GM18868 (cell line): ENCODE measurements around the gene SEL1L2.

Experiments used
- ATAC-seq: cut with Tn5 transposase; IDR thresholded peaks from one replicate; pipeline ENCODE4 v1.9.1; 2021; ENCODE audit warnings: mild to moderate bottlenecking, moderate library complexity; ENCODE audit not compliant: unreplicated experiment

Gene SEL1L2

DNA sequence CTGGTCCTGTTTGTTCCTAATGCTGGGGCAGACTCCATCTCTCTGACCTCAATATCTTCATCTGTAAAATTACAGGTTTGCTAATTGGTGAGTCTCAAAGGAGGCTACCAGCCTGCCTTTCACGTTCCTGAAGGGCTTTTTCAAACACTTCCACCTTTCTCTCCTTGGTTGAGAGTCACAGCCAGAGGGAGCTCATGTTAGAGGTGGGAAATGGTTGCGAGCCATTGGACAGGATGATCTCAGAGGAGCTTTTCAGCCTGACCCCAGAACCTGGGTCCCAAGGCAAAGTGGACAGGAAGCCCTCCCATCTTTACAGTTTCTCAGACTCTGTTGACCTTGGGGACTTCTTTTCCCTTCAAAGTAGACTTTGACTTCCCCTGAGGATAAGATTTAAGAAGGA is 168.0 kb downstream of the SEL1L2 start:
- no peak for ATAC-seq

DNA sequence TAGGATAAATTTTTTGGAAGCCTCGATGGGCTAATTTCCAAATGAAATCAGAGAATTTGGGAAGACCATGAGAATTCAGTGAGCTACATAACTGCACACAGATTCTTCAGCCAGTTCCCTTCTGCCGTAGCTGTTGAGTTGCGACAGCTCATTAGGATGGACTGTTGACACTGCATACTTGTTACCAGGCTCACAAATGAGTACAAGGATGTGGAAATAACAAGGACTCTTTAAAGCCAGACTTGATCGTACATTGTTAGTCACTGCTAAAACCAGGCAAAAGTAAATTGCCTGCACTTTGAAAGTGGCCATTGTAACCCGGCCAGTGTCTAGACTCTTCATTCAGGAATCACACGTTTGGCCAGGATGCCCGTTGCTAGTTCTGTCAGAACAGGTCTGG is 168.5 kb downstream of the SEL1L2 start:
- ATAC-seq: no peak

GRCh38 chr20:13819885-13820645 is 170.3 kb downstream of the SEL1L2 start:
- ATAC-seq: peak; percentile 91

GRCh38 chr20:13817342-13817741 is 173.1 kb downstream of the SEL1L2 start:
- no peak for ATAC-seq

DNA sequence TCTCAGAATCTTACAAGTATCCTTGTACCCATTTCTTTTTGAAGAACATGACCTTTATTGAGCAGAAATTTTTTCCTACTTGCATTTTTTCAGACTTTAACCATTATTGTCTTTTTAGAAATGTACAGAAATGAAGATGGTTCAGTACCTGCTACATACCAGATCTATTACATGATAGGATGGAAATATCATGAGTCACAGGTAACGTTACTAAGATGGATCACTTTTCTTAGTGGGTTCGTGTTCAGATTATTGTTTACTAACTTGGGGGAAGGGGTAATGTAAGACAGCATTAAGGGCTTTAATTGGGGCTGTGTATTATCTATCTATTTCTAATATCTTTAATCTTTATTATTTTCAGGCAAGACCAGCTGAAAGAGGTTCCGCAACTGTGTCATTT is 173.7 kb downstream of the SEL1L2 start:
- no peak for ATAC-seq

DNA sequence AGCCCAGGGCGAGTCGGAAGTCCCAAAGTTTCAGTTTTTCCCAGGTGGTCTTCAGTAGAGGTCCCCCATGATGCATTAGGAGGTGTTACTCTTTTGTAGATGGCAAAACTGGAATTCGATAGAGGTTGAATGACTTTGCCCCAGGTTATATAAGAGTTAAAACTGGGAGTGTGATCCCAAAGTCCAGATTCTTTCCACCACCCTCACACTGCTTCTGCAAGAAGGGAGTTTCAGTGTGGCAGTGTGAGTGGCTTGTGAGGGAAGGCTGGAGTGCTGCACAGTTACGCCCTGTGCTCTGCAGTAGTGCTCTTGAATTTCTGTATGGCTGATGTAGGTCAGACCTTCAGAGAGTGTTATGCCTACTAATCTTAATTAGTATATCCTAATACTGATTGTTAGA is 175.7 kb downstream of the SEL1L2 start:
- no peak for ATAC-seq

DNA sequence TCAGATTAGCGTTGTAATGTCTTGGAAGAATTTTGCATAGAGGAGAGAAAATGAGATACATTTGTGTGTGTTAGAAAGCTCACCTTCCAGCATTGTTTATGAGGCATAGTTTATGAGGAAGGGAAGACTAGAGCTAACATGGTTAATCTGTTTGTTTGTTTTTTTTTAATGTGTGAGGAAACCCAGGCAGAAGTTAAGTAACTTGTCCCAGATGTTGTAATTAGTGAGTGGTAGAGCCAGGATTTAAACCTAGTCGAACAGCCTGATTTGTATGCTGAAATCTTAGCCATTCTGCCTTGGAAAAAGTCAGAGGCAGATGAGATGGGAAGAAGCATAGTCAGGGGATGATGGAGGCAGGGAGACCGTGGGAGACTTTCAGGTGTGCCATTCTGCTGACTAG is 176.5 kb downstream of the SEL1L2 start:
- no peak for ATAC-seq

GRCh38 chr20:13810446-13810845 is 180.0 kb downstream of the SEL1L2 start:
- ATAC-seq: no peak

- no peak for ATAC-seq
Observed at GRCh38 chr20:13809855-13810254, 180.6 kb downstream of the SEL1L2 start.

DNA sequence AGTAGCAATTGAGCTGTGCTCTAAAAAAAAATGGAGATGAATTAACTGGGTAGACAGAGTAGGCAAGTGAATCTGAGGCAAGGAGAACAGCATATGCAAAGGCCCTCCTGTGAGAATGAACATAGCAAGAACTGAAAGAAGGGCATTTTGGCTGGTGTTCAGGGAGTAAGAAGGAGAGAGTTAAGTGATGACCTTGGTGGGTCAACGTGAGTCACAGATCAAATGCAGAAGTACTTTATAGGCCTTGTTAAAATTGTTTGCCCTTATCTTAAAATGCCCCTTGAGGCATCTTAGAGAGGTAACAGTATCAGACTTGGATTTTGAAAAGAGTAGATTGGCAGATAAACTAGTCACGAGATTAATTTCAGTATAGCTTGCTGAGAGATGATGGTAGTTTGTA is 181.0 kb downstream of the SEL1L2 start:
- no peak for ATAC-seq

DNA sequence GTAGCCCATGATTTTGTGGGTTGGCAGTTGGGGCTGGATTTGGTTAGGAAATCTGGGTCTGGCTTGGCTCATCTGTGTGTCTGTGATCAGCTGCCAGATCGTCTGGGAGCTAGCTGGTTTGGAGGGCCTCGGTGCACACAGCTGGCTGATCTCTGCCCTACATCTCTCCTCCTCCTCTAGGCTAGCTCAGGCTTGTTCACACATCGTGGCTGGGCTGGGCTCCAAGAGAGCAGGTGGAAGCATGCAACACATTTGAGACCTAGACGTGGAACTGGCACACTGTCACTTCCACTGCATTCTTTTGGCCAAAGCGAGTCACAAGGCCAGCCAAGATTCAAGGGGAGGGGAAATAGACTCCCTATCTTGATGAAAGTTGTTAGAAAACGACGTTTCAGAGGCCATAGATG is 189.7 kb downstream of the SEL1L2 start:
- no peak for ATAC-seq

DNA sequence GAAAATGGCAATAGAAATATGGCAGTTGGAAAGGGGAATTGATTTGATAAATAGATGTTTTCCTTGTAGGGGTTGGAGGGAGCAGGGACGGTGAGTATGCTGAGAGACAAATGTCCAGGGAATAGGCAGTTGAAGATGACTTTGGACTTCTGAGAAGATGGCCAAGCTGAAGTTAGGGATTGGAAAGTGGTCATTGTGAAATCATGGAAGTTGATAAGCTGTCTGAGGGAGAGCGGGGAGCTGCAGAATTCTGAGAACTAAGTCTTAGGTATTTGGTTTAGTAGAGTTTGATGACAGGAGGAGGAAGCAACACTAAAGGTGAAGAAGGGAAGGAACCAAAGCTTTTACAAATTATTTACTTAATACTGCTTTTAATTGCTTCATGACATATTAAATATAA is 190.4 kb downstream of the SEL1L2 start:
- ATAC-seq: no peak
